Measurements from ENCODE around the gene LPCAT3. TPM values are rescaled to one million over a fixed set of nuclear protein-coding genes. Genes with fewer than 3 reads are reported as not detected.
"Not testable (repeated sequence)": the region's sequence is repeated elsewhere in the genome, so short reads cannot be mapped to it uniquely, and the experiment has no call there.

The LPCAT3 gene
- total RNA-seq, 1 donor from 2014 or later = 40.2 TPM

DNA sequence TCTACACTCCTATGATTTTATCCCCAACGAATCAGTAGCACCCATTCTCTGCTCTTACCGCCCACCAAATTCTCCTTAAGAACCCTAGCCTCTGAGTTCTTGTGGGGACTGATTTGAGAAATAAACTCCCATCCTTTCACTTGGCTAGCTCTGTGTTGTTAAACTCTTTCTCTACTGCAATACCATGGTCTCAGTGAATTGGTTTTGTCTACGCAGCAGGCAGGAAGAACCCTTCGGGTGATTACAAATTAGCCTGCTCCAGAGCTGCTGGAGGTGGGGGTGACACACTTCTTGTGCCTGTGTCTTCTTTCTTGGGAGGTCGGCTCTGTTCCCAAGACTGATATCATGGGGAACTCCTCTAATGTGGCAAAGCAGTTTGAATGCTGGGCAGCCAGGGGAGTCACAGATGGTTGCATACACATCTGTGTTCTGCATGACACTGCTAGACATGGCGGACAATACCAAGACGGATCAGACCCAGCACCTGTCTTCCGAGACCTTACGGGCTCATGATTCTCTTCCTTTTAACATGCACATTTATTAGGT lies 40.6 kb upstream of the LPCAT3 start:
- peaks cover 2% of the 10 kb centered on the region for H3K27me3 Mint-ChIP-seq (ENCODE audit: unreplicated experiment)
- DNase-seq (ENCODE audit: low spot score) = no peak
- no peak overlapping the region for H3K27ac Mint-ChIP-seq (ENCODE audit: unreplicated experiment)
- H3K4me1 Mint-ChIP-seq (ENCODE audit: unreplicated experiment) = peaks cover 12% of the 10 kb centered on the region
- no peak for TF ChIP-seq CTCF (IDR thresholded peaks at IDR 0.05; ENCODE audit: unreplicated experiment)
- H3K36me3 Mint-ChIP-seq (ENCODE audit: low read depth, unreplicated experiment) = no peaks in the 10 kb centered on the region
- no peaks in the 10 kb centered on the region for H3K9me3 Mint-ChIP-seq (ENCODE audit: unreplicated experiment)
- no peak overlapping the region for H3K4me3 Mint-ChIP-seq (ENCODE audit: unreplicated experiment)

- H3K4me3 Mint-ChIP-seq (ENCODE audit: unreplicated experiment) = no peak overlapping the region
- no peaks in the 10 kb centered on the region for H3K36me3 Mint-ChIP-seq (ENCODE audit: low read depth, unreplicated experiment)
- no peak for TF ChIP-seq CTCF (IDR thresholded peaks at IDR 0.05; ENCODE audit: unreplicated experiment)
- no peak for DNase-seq (ENCODE audit: low spot score)
- no peaks in the 10 kb centered on the region for H3K9me3 Mint-ChIP-seq (ENCODE audit: unreplicated experiment)
- H3K4me1 Mint-ChIP-seq (ENCODE audit: unreplicated experiment) = peaks cover 12% of the 10 kb centered on the region
- H3K27me3 Mint-ChIP-seq (ENCODE audit: unreplicated experiment) = peaks cover 2% of the 10 kb centered on the region
- H3K27ac Mint-ChIP-seq (ENCODE audit: unreplicated experiment) = no peak overlapping the region
Measured at GRCh38 chr12:7058163-7058845, 40.0 kb upstream of the LPCAT3 start.

DNA sequence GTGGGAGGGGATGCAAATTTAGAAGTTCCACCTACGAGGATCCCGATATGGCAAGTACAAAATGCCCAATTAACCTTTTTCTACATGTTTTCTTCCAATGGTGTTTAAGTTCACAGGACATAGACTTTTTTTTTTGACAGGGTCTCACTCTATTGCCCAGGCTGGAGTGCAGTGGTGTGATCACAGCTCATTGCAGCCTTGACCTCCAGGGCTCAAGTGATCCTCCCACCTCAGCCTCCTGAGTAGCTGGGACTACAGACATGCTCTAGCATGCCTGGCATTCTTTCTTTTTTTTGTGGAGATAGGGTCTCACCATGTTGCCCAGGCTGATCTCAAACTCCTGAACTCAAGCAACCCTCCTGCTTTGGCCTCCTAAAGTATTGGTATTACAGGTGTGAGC lies 37.5 kb upstream of the LPCAT3 start:
- H3K4me3 Mint-ChIP-seq (ENCODE audit: unreplicated experiment); H3K27ac Mint-ChIP-seq (ENCODE audit: unreplicated experiment): not testable (repeated sequence)

GRCh38 chr12:7054925-7055324 lies 36.6 kb upstream of the LPCAT3 start:
- TF ChIP-seq CTCF (IDR thresholded peaks at IDR 0.05; ENCODE audit: unreplicated experiment) = no peak
- Mint-ChIP-seq H3K4me3 (ENCODE audit: unreplicated experiment) (no peak overlapping the region), H3K9me3 (ENCODE audit: unreplicated experiment) (no peaks in the 10 kb centered on the region), H3K4me1 (ENCODE audit: unreplicated experiment) (no peaks in the 10 kb centered on the region), H3K36me3 (ENCODE audit: low read depth, unreplicated experiment) (no peaks in the 10 kb centered on the region), H3K27me3 (ENCODE audit: unreplicated experiment) (peaks cover 7% of the 10 kb centered on the region), H3K27ac (ENCODE audit: unreplicated experiment) (no peak overlapping the region)
- DNase-seq (ENCODE audit: low spot score) = no peak

More for the DNA sequence above, 37.5 kb upstream of the LPCAT3 start:
- H3K27me3 Mint-ChIP-seq (ENCODE audit: unreplicated experiment); H3K36me3 Mint-ChIP-seq (ENCODE audit: low read depth, unreplicated experiment); DNase-seq (ENCODE audit: low spot score); H3K4me1 Mint-ChIP-seq (ENCODE audit: unreplicated experiment); H3K9me3 Mint-ChIP-seq (ENCODE audit: unreplicated experiment): not testable (repeated sequence)

DNA sequence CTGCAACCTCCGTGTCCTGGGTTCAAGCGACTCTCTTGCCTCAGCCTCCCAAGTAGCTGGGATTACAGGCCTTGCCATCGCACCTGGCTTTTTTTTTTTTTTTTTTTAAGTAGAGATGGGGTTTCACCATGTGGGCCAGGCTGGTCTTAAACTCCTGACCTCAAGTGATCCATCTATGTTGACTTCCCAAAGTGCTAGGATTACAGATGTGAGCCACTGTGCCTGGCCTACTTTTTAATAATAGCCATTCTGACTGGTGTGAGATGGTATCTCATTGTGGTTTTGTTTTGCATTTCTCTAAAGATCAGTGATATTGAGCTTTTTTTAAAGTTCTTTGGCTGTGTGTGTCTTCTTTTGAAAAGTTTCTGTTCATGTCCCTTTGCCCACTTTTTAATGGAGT lies 31.7 kb upstream of the LPCAT3 start:
- H3K9me3 Mint-ChIP-seq (ENCODE audit: unreplicated experiment); H3K36me3 Mint-ChIP-seq (ENCODE audit: low read depth, unreplicated experiment); H3K27ac Mint-ChIP-seq (ENCODE audit: unreplicated experiment); DNase-seq (ENCODE audit: low spot score); H3K27me3 Mint-ChIP-seq (ENCODE audit: unreplicated experiment); H3K4me3 Mint-ChIP-seq (ENCODE audit: unreplicated experiment): not testable (repeated sequence)
- peaks cover 19% of the 10 kb centered on the region for H3K4me1 Mint-ChIP-seq (ENCODE audit: unreplicated experiment)

GRCh38 chr12:7049445-7049951 lies 31.2 kb upstream of the LPCAT3 start:
- not testable (repeated sequence) for H3K27ac Mint-ChIP-seq (ENCODE audit: unreplicated experiment); H3K36me3 Mint-ChIP-seq (ENCODE audit: low read depth, unreplicated experiment); H3K9me3 Mint-ChIP-seq (ENCODE audit: unreplicated experiment); H3K27me3 Mint-ChIP-seq (ENCODE audit: unreplicated experiment); DNase-seq (ENCODE audit: low spot score); H3K4me3 Mint-ChIP-seq (ENCODE audit: unreplicated experiment)
- H3K4me1 Mint-ChIP-seq (ENCODE audit: unreplicated experiment) = peaks cover 19% of the 10 kb centered on the region

Measured in endothelial cell (in vitro differentiated cells).